NCI-H1048 (cell line): ENCODE data around the gene SORCS2.

ENCODE experiments used
- DNase-seq: peaks from one replicate; lab custom pipeline; 2025; lab: John Stamatoyannopoulos, UW

SORCS2 gene

DNA sequence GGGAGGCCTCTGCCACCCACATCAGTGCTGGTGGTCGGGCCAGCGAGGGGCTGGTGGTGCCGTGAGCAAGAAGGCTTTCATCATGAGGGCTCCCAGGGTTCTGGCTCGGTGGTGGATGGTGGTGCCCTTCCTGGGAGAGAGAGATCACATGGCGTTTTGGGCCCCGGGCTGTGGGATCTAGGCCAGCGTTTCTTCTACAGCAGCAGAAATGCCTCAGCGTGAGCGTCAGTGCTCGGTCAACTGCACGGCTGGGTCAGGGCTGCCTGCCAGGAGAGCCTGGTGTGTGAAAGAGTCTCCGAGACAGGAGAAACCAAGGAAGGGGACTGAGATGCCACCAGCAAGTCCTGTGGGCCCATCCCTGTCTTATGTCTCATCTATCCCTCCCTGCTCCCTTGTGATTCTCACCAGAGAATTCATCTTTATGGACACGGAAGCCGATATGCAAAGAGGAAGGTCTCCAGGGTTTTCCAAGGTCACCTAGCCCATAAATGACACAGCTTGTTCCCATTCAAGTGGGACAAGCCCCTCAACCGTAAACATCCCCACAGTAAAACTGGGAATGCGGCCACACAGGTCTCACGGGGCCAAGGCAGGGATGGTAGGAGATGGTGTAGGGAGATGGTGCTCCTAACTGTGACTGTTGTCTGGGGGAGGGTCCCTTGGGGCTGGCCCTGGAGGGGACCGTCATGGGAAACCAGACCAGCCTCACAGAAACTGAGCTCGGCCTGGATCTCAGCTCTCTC is 99.2 kb downstream of the SORCS2 start:
- DNase-seq, result no peak

DNA sequence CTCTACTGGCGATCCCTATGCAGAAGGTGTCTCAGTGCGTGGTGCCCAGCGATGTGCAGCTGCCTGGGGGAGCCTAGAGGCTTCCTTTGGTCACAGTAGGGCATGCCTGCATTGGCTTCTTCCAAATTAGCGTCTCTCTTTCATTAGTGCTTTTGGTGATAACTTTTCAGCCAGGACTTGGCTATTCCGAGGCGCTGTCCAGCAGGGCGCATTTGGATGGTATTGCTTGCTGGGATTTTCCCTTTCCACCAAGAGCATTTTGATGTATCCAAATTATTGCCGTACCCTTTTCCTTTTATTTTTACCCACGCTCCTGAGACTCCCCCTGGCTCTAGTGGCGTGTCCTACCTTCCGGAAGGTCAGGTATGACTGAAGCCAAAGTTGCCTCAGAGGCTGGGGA is 101.4 kb downstream of the SORCS2 start:
- no peak for DNase-seq

DNA sequence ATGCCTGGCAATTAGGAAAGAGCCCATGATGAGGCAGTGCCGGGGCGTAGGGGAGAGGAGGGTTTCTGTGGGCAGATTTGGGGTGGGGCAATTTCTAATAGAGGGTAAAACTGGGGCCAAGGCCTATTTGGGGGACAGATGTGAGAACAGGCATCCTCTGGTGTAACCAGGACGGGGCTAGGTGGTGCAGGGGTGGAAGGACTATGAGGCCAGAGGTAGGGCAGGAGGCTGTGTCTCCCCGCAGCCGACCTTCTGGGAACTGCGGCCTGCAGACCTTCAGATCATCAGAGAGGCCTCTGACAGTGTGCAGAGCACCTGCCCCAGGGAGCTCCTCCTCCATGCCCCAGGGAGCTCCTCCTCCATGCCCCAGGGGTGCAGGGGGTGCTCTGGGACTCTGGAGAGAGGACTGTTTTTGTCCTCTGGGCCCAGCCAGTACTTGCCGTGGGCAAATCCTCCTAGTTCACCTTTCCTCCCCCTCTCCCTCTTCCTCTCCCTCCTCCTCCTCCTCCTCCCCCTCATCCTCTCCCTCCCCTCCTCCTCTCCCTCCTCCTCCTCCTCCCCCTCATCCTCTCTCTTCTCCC is 101.9 kb downstream of the SORCS2 start:
- DNase-seq, result no peak

DNA sequence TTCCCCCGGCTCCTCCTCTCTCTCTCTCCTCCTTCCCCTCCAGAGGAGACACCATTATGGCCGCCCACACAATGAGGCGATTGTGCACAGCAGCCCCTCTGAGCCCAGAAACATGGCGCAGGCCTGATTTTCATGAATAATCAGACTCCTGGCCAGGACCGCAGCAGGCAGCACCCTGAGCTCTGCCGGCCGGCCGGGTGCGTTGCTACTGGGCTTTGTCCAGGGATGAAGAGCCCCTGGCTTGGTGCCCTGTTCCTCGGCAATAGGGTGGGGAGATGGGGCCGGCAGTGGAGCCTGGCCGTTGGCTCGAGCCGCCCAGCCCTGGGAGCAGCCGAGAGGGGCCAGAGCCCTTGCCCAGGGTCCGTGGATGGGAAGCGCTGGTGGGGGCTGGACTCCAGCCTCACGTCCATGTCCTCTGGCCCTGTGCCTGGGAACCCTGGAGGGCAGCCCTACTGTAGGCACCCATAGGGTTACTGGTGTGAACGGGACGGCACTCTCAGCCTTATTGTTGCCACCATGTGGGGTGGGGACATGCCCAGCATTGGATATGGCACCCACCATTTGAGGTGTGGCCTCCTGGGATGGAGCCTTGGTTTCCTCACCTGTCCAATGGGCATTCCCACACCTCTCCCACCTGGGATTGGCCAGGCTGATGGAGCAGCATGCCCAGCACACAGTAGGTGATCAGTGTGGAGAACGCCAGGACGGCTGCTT is 103.0 kb downstream of the SORCS2 start:
- DNase-seq, result no peak

DNA sequence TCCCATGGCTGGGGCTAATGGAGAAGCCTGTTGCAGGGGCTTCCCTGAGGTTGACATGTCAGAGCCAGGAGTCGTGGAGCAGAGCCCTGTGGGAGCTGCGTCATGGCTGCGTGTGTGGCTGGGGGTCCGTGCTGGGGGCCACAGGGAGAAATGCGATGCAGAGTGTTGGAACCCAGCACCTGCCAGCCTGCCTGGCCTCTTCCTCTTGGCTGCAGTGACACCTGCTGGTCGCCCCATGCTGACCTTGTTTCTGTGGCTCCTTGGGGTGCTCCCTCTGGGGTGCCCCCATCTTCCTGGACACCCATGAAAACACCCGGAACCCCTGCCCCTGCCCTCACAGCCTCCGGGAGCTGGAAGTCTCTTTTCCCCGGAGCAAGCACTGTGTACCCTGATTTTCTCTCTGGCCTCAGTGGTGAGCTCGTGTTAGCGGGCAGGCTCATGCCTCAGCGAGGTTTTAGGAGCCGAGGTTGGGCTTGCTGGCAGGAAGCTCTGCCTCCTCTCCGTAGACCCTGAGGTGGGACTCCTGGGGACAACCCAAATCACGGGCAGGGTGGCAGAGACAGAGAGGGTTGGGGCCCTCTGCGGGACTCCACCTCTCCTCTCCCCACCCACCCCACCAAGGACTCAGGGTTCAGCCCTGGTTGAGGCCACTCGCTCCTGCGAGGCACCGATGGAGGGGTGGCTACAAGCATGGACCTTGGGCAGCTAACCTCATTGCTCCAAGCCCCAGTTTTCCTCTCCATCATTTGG is 103.7 kb downstream of the SORCS2 start:
- no peak for DNase-seq

DNA sequence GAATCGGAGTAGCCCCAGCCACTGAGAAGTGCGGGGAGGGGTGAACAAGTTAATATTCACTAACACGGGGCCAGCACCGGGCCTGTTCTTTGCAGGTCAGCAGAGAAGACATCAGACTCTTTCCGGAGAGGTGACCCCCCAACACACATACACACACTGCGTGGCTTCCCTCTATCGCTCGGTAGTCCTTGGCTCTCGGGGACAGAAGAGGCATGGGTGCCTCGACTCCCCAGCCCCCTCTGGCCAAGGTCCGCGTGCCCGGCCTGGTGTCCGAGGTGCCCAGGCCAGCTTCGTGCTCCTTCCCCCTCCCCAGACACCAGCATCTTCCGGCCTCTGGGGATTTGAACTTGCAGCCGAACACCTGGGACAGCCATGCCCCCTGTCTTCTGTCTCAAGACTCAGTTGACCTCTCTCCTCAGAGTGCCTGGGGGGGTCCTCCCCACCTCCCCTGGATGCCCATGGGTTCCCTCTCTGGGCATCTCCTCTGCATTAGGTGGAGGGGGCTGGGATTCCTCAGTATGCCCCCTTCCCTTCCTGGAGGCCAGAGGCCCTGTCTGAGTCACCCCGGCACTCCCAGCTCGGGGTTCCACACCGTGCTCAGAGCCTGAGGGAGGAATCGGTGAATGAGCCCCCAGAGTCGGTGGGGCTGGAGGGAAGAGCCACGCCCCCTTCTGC is 104.5 kb downstream of the SORCS2 start:
- DNase-seq, result no peak

DNA sequence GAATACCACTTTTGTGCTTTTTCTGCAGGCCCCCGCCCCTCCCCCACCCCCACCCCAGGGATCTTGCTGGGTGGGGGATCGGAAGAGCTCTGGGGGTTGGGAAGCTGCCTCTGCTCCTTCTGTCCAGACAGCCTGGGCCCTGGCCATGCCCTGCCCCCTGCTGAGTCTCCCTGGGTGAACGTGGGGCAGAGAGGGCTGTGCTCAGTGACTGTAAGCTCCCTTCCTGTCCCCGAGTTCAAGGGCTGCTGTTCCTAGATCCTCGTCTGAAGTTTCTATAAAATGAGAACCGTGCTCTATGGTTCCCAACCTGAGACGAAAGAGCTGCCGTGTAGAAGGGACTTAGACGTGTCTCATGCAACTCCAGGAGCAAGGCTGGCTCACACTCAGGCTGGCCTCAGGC is 105.0 kb downstream of the SORCS2 start:
- DNase-seq, result no peak

DNA sequence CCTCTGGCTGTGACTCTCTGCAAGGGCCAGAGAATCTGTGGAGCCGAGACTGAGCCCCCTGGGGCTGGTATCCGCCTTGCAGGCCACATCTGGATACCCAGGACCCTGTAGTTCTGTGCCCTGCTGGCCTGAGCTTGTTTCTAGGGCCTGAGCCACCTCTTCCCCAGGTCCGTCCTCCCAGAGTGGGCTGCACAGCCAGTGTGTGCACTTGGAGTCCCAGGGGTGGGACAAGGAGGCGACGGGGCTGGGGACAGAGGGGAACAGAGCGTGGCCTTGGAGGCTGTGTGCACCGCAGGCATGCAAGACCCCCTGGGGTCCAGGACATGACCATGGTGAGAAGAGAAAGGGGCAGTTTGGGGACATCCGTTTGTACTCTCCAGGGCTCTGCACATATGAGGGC is 105.5 kb downstream of the SORCS2 start:
- DNase-seq, result no peak

DNA sequence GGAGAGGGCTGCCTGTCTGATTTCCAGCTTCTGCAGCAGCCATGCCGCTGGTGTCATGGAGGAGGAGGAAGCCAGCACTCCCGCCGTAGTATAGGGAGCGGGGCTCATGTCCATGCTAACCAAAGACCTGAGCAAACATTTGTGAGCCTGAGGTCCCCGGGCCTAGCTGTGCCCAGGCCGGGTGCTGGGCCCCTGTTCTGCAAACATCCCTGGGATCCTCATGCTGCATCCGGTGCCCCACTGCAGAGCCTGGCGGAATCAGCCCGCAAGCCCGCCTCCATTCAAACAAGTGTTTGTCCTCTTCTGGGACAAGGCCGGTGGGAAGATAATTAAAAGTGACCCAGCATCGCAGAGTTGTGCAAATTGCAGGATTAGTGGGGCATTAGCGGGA is 106.3 kb downstream of the SORCS2 start:
- DNase-seq, result no peak

DNA sequence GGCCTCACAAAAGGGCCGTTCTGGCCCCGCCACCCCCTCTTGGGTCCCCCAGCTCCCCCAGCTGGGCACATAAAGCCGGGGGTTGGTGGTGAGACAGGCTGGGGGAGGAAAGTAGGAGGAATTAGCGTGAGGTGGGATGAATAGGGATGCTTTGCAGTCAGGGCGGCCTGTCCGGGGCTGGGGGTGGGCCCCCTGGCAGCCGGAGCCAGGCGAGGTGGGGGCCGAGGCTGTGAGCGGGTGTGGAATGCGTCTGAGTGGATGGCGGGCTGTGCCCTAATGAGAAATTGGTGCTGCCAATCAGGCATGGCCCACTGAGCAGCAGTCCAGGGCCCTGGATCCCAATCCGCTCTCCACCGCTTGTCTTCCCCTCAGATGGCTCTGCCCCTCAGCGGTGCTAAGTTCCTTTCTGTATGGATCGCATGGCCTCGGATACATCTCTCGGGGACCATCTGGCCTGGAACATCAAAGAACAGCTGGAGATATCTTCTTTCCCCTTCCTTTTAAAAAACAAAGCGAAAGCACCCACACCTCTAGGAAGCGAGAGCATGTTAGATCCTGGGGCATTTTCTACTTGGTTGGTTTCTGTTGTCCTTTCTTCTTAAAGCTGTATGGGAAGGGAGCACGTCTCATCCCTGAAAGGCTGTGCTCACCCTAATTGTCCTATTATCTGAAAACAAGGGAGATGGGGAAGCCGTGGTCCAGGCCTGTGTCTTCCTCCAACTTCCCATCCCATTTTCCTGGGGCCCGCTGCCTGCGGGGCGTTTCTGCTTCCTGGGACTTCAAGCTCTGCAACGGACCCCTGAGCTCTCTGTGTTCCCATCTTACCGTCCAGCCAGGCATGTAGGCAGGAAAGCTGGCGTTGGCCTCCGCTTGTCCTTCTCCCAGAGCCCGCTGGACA is 106.9 kb downstream of the SORCS2 start:
- DNase-seq, result no peak

DNA sequence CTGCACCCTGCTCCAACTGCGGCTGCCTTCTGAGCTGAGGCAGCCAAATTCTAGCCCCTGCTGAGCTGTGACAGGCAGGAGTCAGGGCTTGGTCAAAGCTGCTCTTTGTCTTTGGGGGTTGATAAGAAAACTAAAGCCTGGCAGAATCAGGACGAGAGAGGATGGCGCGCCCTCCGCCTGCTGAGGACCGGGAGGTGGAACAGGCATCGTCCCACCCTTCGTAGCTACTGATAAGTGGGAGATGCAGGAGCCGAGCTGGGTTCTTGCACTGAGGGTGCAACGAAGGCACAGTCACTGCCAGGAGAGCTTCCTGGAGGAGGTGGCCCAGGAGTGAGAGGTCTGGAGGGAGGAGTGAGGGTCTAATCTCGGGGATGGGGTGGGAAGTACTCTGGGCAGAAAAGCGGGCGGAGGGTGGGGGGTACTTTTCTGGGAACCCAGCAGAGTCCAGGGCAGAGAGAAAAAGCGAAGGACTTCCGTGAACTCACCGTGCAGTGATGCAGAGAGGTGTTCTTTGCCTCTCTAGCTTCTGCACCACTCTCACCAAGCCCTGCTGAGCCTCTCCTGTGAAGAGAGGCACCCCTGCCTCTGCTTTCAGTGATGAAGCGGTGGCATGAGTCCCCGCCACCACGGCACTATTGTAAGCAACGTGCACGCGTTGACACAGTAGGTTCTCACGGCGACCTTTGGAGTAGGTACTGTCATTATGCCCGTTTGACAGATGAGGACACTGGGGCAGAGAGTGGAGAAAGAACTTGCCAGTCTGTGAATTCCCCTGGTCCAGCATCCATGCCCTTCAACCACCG is 107.8 kb downstream of the SORCS2 start:
- DNase-seq, result no peak

DNA sequence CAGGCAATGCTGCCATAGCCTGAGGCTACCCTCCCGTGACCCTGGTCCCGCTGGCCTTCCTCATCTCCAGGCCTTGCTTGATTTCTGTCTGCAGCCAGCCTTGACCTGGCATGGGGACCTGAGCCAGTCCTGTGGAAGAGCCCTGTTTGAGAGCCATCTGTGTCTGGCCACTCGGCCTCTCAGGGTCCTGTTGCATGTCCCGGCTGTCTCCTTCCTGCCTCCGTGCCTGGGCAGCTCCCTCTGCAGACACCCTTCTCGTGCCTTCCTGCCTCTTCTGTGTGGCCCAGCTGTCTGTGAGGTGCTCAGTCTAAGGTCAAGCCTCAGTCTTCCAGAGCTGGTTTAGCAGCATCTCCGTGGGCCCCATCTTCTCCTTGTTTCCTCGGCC is 108.4 kb downstream of the SORCS2 start:
- DNase-seq, result no peak

DNA sequence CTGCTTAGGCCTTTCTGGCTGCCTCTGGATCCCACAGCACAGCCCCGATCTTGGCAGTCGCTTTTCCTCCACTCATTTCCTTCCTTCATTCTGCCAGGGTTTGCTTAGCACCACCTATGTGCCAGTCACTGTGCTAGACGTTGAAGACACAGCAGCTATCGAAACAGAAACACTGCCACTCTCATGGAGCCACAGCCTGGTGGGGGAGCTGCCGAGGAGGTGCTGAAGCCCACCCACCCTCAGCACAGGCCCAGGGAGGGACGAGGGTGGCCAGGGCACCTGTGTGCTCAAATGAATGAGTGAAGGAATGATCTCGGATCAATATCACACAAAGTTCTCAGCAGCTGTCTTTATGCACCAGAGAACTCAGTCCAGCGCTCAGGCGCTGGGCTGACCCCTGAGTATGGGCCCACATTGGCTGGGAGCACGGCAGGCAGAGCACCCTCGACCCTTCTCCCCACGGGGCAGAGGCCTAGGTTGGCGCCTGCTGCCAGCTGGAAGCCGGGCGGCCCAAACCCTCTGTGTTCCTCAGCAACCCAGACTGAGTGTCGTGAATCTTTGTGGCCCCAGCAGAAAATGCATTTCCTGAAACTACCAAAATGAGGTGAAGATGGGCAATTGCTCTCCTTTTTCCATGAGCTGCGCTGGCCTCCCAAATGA is 108.9 kb downstream of the SORCS2 start:
- no peak for DNase-seq

DNA sequence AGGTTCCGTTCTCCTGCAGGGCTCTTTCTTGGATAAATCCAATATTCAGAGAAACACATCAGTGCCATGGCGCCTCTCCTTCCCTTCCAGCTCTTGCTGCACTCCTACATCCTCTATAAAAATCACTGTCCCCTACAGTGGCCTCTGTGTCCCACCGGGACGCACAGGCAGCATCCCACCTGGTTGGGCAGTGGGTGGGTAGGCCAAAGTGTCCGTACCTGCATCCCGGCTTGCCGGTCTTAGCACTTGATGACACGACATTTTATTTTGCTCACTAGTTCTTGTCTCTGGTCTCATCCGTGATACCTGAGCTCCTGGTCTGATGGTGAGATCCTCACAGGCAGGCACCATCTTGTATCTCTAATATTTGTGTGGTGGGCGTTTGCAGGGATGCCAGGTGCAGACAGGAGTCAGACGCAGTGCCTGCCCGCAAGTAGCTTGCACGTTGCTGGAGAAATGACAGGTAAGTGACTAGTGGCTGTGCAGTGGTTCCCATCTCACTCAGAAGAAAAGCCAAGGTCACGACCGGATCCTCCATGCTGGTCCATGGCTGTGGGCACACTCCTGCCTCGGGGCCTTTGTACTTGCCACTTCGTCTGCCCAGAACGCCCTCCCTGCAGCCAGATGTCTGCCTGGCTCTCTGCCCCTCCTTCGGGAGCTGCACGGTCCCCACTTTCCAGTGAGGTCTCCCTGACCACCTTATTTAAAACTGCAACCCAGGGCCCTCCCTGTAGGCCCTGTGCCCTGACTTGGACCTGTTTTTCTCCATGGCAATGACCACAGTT is 109.7 kb downstream of the SORCS2 start:
- DNase-seq, result no peak

DNA sequence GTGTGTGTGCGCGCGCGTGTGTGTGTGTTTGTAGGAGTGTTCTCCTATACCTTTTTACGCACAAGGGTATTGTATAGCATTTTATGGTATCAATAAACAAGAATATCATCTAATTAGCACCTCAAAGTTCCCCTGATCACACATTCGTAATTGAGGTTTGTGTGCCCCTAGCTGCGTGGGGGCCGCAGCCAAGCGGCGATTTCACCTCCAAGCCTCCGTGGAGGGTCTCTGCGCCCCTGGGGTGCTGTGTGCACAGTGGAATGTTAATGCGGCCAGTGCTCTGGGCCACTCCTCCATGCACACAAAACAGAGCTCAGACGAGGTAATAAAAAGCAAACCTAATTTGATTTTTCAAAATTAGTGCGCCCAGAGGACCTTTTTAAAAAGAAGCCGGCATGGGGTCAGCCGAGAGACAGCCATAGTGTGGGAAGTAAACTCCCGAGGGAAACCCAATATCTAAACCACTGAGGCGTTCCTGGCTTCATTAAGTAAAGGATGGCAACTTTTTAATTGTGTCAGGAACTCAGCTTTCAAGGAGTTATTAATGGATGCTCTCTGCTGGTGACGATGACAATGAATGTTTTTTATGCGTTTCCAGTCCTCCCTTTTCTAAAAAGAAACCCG is 110.6 kb downstream of the SORCS2 start:
- no peak for DNase-seq

DNA sequence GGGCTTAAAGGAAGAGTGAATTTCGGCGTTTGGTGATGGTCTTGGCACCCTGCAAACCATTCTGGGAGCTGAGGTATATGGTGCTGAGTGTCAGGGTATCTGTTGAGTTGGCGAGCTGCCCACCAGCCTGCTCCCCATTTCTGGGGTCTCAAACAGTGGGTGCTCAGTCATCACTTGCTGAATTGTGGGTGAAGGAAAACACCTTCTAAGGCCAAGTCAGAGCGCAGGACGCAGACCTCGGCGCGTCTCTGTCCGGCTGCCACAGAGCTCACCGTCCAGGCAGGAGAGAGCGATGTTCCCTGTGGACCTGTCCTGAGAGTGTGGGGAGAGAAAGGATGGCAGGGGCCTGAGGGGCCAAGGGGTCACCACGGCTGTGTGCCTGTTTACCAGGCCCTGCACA is 111.2 kb downstream of the SORCS2 start:
- no peak for DNase-seq

DNA sequence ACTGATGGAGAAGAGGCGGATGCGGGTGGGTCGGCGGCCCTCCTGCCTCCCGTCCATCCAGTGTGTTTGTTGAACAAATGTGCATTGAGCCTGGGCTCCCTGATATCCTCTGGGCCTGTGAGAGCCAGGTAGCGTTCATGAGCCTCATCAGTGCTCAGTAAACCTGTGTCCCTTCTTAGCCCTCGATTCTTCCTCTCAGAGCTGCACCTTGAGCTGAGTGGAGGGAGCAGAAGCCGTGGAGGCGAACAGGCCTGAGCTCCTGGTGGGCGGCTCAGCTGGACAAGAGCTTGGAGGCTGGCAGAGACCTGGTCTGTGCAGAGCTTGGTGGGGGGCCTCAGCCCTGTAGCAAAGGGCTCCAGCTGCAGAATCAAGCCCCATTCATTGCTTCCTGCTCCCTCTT is 112.1 kb downstream of the SORCS2 start:
- DNase-seq, result no peak
